ENCODE measurements around the gene LCMT2. TPM values are rescaled to one million over a fixed set of nuclear protein-coding genes. Genes with fewer than 3 reads are reported as not detected.
A peak's percentile ranks its signal among the peaks of the same experiment; 100 is the strongest.

LCMT2 gene
- total RNA-seq, 2 experiments from 2014 or later = 8.3 to 9.2 TPM

- ChIA-PET POLR2A (no interaction called here), CTCF (interaction anchor here (0.8 to 1.6 kb wide), 4 partner anchors 12 to 143 kb away, joined by 3 to 5 read pairs (median 4); no protein-coding TSS in a partner anchor)
- Mint-ChIP-seq H3K9me3 (no peaks in the 10 kb centered on the region), H3K4me1 (ENCODE audit: low read depth) (no peaks in the 10 kb centered on the region), H3K27me3 (no peaks in the 10 kb centered on the region), H3K36me3 (ENCODE audit: low read depth) (peaks cover 9% of the 10 kb centered on the region), H3K4me3 (no peak overlapping the region), H3K27ac (no peak overlapping the region)
- DNase-seq (no peak), ATAC-seq (no peak)
- intact Hi-C loops (cut with micrococcal nuclease) = no loop called here
- TF ChIP-seq, protein P1, sequence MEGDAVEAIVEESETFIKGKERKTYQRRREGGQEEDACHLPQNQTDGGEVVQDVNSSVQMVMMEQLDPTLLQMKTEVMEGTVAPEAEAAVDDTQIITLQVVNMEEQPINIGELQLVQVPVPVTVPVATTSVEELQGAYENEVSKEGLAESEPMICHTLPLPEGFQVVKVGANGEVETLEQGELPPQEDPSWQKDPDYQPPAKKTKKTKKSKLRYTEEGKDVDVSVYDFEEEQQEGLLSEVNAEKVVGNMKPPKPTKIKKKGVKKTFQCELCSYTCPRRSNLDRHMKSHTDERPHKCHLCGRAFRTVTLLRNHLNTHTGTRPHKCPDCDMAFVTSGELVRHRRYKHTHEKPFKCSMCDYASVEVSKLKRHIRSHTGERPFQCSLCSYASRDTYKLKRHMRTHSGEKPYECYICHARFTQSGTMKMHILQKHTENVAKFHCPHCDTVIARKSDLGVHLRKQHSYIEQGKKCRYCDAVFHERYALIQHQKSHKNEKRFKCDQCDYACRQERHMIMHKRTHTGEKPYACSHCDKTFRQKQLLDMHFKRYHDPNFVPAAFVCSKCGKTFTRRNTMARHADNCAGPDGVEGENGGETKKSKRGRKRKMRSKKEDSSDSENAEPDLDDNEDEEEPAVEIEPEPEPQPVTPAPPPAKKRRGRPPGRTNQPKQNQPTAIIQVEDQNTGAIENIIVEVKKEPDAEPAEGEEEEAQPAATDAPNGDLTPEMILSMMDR (IDR thresholded peaks at IDR 0.05) = no peak
Observed at GRCh38 chr15:43347114-43347513, 16.7 kb upstream of the LCMT2 start.

DNA sequence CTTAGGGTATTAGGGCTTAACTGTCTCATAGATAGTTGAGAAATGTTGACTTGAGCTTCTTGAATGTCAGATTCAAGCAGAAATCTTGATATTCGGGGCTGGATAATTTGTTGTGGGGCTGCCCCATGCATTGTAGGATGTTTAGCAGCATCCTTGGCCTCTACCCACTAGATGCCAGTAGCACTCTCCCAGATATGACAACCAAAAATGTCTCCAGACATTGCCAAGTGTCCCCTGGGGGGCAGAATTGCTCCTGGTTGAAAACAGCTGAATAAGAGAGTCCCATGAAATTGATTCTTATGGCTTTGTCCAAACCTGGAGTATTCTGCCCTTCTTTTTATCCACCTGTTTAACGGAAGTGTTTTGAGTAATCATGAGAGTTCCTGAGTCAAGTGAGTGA, 15.9 kb upstream of the LCMT2 start:
- intact Hi-C loops (cut with micrococcal nuclease) = no loop called here
- Mint-ChIP-seq H3K36me3 (ENCODE audit: low read depth) (peaks cover 9% of the 10 kb centered on the region), H3K27ac (no peak overlapping the region), H3K4me1 (ENCODE audit: low read depth) (no peaks in the 10 kb centered on the region), H3K9me3 (no peaks in the 10 kb centered on the region), H3K27me3 (no peaks in the 10 kb centered on the region), H3K4me3 (no peak overlapping the region)
- CTCF ChIA-PET = interaction anchor here (0.8 to 1.6 kb wide), 4 partner anchors 12 to 142 kb away, joined by 3 to 5 read pairs (median 3); no protein-coding TSS in a partner anchor
- peak; percentile 20 for DNase-seq
- no peak for ATAC-seq
- TF ChIP-seq, protein P1 (IDR thresholded peaks at IDR 0.05) = no peak
- POLR2A ChIA-PET = no interaction called here

- peaks cover 45% of the 10 kb centered on the region for H3K36me3 Mint-ChIP-seq (ENCODE audit: low read depth)
- ChIA-PET POLR2A (interaction anchor here (1.1 kb wide), 1 partner anchor 19 kb away, joined by 5 read pairs; no protein-coding TSS in a partner anchor), CTCF (interaction anchor here (1.2 to 1.7 kb wide), 4 partner anchors 31 to 105 kb away, joined by 3 to 5 read pairs (median 4); partner anchors contain the start of genes TUBGCP4 and ZSCAN29)
- peak overlapping the region; percentile 99 for H3K27ac Mint-ChIP-seq
- peak overlapping the region; percentile 96 for H3K4me3 Mint-ChIP-seq
- no peaks in the 10 kb centered on the region for H3K9me3 Mint-ChIP-seq
- peaks cover 35% of the 10 kb centered on the region for H3K4me1 Mint-ChIP-seq (ENCODE audit: low read depth)
- TF ChIP-seq, protein P1 (IDR thresholded peaks at IDR 0.05) = no peak
- H3K27me3 Mint-ChIP-seq = no peaks in the 10 kb centered on the region
- intact Hi-C loops (cut with micrococcal nuclease) = no loop called here
- ATAC-seq (peak; percentile 22), DNase-seq (no peak)
Observed at GRCh38 chr15:43330780-43331087, 361 bp upstream of the LCMT2 start.

GRCh38 chr15:43329217-43329959, 985 bp downstream of the LCMT2 start:
- peak overlapping the region; percentile 96 for H3K4me3 Mint-ChIP-seq
- DNase-seq (no peak), ATAC-seq (no peak)
- POLR2A ChIA-PET = interaction anchor here (0.5 to 1.2 kb wide), 4 partner anchors 26 to 498 kb away, joined by 3 to 5 read pairs (median 4); partner anchors contain the start of gene WDR76
- peaks cover 39% of the 10 kb centered on the region for H3K36me3 Mint-ChIP-seq (ENCODE audit: low read depth)
- TF ChIP-seq, protein P1 (IDR thresholded peaks at IDR 0.05) = no peak
- no peaks in the 10 kb centered on the region for H3K27me3 Mint-ChIP-seq
- peak overlapping the region; percentile 99 for H3K27ac Mint-ChIP-seq
- intact Hi-C loops (cut with micrococcal nuclease) = no loop called here
- peaks cover 35% of the 10 kb centered on the region for H3K4me1 Mint-ChIP-seq (ENCODE audit: low read depth)
- CTCF ChIA-PET = interaction anchor here (1.0 to 1.6 kb wide), 3 partner anchors 9 to 32 kb away, joined by 3 to 4 read pairs (median 4); partner anchors contain the start of gene TGM7
- no peaks in the 10 kb centered on the region for H3K9me3 Mint-ChIP-seq
